Measurements from ENCODE around the gene OXCT1.

Gene OXCT1

DNA sequence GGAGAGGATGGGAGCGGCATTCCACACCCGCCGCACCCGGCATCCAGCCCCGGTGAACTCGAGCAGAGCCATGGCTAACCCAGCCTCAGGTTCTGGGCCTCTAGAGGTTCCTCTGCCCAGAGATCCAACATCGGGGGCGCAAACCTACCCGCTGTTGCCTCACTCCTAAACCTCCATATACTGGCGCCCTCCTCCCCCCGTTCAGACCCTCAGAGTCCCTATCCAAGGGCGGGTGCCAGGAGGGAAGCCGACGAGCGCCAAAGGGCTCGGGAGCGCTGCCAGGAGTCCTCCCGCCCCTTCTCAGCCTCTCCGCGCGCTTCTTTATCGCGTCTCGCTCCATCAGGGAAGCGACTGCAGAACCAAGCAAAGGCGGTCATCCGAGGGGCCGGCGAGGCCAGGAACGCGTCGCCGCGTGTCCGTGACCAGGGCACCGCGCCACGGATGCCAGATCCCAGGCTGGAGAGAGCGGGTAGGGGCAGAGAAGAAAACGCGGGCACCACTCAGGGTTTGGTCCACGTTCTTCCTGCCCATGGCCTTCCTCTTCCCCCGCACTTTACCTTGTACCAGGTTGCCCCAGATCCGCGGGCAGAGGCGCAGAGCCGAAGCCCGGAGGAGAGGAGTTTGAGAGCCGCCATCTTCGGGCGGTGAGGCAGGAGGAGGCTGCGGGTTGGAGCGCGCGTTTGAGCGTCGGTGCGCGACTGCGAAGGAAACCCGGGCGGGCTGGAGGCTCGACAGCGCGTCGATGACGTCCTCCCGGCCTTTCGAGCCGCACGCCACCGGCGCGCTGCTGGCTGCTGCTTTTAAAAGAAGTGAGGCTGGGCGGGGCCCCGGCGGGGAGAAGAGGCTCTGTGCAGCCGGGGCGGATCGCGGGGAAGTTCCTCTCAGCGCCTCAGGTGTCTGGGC lies at the start of gene OXCT1:
Gene OXCT1 (minus strand): TSS at position 702 of the 903 bp plus-strand sequence. CDS start 67 bp downstream, at position 635.
- peak; percentile 96 for DNase-seq (ENCODE audit: low spot score)

- no peak for DNase-seq (ENCODE audit: low spot score)
Measured at GRCh38 chr5:41918105-41918504, 47.9 kb upstream of the OXCT1 start.

- DNase-seq (ENCODE audit: low spot score): no peak
Measured at GRCh38 chr5:41908374-41909079, 38.3 kb upstream of the OXCT1 start.

DNA sequence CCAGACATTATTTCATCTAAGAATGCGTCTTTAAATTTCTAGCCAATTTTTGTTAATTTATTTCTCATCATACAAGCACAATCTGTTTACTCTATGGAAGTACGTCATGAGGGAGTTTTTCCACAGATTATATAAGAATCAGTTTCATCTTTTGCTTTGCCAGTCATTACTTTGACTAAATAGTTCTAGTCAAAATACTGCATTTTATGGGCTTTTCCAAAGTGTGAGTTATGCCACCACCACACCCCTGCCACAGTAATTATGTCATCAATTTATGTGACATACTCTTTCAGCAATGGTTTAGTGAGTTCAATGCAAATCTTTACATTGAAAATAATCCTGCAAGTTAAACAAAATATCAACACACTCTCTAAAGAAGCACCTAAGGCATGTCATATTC lies 35.9 kb upstream of the OXCT1 start:
- DNase-seq (ENCODE audit: low spot score): no peak

GRCh38 chr5:41903892-41904799 lies 33.9 kb upstream of the OXCT1 start, which contains the start of gene RIMOC1:
RIMOC1 (plus strand) TSS chr5:41904344; CDS start chr5:41904368, 24 bp downstream.
- peak; percentile 99 for DNase-seq (ENCODE audit: low spot score)

- DNase-seq (ENCODE audit: low spot score): no peak
Measured at GRCh38 chr5:41903382-41903891, 33.2 kb upstream of the OXCT1 start.

DNA sequence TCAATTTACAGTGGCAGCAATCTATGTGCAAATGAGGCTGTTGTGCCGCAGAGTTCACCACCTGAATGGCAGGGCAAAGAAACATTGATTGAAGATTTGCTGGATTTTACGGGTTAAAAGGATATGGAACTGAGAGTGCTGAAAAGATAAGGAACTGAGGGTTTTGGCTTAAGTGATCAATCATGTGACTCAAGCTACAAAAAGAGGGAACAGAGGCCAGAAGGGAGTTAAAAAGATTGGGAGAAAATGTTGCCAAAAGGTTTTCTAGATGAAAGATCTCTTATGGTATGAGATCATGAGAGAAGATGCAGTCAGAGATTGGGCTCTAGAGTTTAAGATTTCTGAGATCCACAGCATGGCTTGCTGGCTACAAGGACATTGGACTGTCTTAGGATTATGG lies 26.0 kb upstream of the OXCT1 start:
- DNase-seq (ENCODE audit: low spot score): no peak

DNA sequence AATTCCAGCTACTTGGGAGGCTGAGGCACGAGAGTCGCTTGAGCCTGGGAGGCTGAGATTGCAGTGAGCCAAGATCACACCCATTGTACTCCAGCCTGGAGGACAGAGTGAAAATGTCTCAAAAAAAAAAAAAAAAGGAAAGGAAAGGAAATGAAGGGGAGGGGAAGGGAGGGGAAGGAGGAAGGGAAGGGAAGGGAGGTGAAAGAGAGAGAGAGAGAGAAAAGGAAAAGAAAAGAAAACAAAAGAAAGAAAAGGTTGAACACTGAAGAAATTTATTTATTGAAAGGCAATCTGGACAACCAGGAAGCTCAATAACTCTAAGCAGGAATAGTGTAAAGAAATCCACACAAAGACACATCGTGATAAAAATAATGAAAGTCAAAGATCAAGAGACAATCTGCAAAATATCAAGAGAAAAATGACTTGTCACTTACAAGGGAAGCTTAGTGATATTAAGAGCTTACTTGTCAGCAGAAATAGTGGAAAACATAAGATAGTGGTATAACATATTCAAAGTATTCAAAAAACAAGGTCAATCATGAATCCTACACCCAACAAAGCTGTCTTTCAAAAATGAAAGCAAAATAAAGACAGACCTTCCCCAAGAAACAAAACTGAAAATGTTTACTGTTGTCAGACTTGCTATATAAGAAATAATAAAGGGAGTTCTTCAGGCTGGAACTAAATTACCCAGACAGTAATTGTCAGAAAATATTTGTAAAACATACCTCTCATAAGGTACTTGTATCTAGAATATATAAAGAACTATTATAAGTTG lies 23.0 kb upstream of the OXCT1 start:
- DNase-seq (ENCODE audit: low spot score): no peak

DNA sequence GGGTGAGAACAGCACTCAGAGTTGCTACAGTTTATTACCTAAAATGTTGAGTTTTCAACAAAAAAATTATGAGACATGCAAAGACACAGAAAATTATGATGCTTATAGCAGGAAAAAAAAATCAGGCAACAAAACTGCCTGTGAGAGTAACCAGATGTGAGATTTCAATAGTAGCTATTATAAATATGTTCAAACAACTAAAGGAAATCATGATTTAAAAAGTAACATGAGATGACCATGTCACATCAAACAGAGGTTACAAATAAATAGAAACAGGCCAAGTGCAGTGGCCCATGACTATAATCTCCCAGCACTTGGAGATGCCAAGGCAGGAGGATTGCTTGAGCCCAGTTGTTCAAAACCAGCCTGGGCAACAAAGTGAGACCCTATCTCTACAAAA lies 21.8 kb upstream of the OXCT1 start:
- no peak for DNase-seq (ENCODE audit: low spot score)

DNA sequence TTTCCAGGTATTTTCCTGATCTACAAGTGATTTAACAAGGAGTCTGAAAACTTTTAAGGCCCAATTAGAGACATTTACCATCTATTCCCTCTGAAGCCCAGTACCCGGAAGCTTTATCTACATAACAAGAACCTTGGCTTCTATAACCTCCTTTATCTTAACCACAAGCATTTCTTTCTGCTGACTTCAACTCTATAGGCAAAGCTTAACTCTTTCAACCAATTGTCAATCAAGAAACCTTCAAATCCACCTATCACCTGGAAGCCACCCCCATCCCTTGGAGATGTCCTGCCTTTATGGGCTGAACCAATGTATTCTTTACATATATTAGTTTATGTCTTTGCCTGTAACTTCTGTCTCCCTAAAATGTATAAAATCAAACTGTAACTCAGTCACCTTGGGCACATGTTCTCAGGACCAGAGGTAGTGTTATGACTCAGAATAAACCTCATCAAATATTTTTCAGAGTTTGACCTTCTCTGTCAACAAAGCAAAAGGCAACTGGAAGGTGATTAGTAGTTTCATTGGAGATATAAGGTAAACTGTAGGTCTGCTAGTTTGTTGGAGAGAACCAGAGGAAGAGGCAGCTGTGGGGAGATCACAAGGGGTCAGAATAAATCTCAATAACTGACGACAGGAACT lies 21.0 kb upstream of the OXCT1 start:
- no peak for DNase-seq (ENCODE audit: low spot score)

DNA sequence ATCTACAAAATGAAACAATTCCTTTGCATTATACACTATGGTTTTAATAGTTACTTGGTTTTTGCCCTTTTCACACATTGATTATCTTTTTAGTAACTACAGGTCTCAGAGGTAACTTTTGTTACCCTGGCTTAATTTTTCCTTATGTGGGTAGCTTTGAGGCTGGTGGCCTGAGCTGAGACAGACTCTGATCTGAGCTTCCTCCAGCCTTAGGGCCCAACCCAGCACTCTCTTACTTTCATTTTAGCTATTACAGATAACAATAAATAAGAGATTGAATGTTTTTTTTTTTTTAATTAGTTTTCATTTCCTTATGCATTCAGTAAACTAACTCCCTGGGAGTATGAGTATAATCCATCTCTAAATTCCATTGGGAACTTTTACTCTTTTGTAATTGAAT lies 15.1 kb upstream of the OXCT1 start:
- no peak for DNase-seq (ENCODE audit: low spot score)

GRCh38 chr5:41883936-41884335 lies 13.7 kb upstream of the OXCT1 start:
- no peak for DNase-seq (ENCODE audit: low spot score)

- no peak for DNase-seq (ENCODE audit: low spot score)
Measured at GRCh38 chr5:41883243-41883642, 13.0 kb upstream of the OXCT1 start.

DNA sequence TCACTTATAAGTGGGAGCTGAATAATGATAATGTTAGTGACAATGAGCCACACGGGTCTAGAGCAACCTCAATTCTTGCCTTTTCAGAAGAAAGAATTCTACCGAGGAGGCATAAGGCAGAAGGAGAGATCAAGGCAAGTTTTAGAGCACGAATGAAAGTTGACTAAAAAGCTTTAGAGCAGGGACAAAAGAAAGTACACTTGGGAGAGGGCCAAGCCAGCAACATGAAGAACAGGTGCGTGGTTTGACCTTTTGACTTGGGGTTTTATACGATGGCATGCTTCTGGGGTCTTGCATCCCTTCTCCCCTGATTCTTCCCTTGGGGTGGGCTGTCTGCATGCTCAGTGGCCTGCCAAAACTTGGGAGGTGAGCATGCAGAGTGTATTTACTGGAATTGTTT lies 12.5 kb upstream of the OXCT1 start:
- DNase-seq (ENCODE audit: low spot score): no peak

DNA sequence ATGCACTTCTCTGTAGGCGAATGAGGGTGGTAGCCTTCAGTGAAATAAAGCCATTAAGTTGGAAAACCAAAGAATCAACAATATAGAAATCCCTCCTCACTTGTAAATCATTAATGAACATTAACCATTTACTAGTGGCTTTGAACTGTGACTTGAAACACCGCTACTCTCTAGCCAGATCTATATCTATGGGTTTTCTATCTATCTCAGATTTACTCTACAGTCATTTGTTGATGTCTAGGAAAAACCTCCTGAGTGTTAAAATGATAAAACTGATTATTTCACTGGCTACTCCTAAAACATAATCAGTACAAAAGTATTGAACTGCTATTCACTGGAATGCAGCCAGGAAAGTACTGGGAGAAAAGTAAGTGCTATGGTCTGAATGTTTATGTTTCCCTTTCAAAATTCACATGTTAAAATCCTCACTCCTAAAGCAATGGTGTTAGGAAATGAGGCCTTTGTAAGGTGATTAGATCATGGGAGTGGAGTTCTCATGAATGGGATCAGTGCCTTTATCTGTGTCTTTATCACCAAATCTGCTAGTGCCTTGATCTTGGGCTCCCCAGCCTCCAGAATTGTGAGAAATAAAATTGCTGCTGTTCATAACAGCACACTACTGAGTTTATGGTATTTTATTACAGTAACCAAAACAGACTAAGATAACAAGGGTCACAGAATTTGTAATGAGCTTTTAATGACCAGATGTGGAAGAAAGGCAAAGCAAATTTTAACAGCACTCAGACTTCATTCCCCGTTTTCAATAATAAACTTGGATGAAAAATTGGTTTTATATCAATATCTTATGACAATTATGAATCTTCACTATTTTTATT lies 8.6 kb upstream of the OXCT1 start:
- DNase-seq (ENCODE audit: low spot score): no peak

DNA sequence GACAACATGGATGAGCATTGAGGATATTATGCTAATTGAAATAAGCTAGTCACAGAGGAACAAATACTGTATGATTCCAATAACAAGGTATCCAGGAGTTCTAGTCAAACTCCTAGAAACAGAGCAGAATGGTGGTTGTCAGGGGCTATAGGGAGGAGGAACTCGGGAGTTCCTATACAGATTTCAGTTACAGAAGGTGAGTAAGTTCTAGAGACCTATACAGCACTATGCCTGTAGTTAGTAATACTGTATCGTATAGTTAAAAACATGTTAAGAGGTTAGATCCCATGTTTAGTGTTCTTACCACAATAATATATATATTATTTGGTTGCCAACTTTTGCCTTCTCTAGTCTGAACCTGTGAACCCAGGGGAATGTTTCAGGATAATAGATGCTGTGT lies 7.9 kb upstream of the OXCT1 start:
- DNase-seq (ENCODE audit: low spot score): no peak

GRCh38 chr5:41877408-41877807 lies 7.2 kb upstream of the OXCT1 start:
- no peak for DNase-seq (ENCODE audit: low spot score)

GRCh38 chr5:41876678-41877077 lies 6.5 kb upstream of the OXCT1 start:
- DNase-seq (ENCODE audit: low spot score): no peak

DNA sequence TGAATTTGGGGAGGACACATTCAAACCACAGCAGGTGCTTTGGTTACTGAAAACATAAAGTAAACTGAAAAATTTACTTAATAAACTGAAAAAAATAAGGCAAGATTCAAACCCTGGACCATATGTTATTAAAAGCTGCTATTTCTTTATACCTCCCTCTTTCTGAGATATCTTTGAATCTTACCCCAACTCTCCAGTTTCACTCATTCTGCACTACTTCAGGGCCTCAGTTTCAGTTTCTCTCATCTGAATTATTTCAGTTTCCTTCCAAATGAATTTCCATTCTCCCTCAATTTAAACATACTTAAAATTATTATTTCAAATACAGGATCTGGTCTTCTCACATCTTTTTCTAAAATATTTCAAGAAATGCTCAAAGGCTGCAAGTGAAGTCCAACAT lies 4.9 kb upstream of the OXCT1 start:
- DNase-seq (ENCODE audit: low spot score): no peak
